ENCODE measurements around the gene ZFYVE28. TPM values are rescaled to one million over a fixed set of nuclear protein-coding genes. Genes with fewer than 3 reads are reported as not detected.

Gene ZFYVE28
- total and polyA plus RNA-seq, 2 of the 8 experiments (the other 6 are each of a cell fraction or from before 2014, with no cell fraction given), result 1.7 to 4.9 TPM

DNA sequence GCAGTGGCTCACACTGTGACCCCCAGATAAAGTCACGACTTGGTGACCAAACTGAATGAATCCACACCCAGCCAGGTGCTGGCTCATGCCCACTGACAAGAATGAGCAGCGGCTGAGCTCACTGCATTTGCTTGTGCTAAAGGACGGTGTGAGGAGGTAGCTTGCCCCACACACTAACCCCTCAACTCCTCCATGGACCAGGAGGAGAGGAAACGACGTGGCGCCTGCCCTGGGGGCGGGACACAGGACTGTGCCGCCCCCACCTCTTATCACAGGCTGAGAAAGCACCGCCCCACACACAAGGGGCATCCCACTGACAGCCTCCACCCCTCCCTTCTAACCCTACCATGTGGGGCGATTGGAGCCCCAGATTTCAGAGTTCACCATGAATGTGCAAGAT, 43.0 kb downstream of the ZFYVE28 start (continued):
- TF ChIP-seq, protein P1, sequence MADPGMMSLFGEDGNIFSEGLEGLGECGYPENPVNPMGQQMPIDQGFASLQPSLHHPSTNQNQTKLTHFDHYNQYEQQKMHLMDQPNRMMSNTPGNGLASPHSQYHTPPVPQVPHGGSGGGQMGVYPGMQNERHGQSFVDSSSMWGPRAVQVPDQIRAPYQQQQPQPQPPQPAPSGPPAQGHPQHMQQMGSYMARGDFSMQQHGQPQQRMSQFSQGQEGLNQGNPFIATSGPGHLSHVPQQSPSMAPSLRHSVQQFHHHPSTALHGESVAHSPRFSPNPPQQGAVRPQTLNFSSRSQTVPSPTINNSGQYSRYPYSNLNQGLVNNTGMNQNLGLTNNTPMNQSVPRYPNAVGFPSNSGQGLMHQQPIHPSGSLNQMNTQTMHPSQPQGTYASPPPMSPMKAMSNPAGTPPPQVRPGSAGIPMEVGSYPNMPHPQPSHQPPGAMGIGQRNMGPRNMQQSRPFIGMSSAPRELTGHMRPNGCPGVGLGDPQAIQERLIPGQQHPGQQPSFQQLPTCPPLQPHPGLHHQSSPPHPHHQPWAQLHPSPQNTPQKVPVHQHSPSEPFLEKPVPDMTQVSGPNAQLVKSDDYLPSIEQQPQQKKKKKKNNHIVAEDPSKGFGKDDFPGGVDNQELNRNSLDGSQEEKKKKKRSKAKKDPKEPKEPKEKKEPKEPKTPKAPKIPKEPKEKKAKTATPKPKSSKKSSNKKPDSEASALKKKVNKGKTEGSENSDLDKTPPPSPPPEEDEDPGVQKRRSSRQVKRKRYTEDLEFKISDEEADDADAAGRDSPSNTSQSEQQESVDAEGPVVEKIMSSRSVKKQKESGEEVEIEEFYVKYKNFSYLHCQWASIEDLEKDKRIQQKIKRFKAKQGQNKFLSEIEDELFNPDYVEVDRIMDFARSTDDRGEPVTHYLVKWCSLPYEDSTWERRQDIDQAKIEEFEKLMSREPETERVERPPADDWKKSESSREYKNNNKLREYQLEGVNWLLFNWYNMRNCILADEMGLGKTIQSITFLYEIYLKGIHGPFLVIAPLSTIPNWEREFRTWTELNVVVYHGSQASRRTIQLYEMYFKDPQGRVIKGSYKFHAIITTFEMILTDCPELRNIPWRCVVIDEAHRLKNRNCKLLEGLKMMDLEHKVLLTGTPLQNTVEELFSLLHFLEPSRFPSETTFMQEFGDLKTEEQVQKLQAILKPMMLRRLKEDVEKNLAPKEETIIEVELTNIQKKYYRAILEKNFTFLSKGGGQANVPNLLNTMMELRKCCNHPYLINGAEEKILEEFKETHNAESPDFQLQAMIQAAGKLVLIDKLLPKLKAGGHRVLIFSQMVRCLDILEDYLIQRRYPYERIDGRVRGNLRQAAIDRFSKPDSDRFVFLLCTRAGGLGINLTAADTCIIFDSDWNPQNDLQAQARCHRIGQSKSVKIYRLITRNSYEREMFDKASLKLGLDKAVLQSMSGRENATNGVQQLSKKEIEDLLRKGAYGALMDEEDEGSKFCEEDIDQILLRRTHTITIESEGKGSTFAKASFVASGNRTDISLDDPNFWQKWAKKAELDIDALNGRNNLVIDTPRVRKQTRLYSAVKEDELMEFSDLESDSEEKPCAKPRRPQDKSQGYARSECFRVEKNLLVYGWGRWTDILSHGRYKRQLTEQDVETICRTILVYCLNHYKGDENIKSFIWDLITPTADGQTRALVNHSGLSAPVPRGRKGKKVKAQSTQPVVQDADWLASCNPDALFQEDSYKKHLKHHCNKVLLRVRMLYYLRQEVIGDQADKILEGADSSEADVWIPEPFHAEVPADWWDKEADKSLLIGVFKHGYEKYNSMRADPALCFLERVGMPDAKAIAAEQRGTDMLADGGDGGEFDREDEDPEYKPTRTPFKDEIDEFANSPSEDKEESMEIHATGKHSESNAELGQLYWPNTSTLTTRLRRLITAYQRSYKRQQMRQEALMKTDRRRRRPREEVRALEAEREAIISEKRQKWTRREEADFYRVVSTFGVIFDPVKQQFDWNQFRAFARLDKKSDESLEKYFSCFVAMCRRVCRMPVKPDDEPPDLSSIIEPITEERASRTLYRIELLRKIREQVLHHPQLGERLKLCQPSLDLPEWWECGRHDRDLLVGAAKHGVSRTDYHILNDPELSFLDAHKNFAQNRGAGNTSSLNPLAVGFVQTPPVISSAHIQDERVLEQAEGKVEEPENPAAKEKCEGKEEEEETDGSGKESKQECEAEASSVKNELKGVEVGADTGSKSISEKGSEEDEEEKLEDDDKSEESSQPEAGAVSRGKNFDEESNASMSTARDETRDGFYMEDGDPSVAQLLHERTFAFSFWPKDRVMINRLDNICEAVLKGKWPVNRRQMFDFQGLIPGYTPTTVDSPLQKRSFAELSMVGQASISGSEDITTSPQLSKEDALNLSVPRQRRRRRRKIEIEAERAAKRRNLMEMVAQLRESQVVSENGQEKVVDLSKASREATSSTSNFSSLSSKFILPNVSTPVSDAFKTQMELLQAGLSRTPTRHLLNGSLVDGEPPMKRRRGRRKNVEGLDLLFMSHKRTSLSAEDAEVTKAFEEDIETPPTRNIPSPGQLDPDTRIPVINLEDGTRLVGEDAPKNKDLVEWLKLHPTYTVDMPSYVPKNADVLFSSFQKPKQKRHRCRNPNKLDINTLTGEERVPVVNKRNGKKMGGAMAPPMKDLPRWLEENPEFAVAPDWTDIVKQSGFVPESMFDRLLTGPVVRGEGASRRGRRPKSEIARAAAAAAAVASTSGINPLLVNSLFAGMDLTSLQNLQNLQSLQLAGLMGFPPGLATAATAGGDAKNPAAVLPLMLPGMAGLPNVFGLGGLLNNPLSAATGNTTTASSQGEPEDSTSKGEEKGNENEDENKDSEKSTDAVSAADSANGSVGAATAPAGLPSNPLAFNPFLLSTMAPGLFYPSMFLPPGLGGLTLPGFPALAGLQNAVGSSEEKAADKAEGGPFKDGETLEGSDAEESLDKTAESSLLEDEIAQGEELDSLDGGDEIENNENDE (IDR thresholded peaks at IDR 0.05; ENCODE audit: insufficient replicate concordance, low read length), result no peak
- TF ChIP-seq POU5F1 (IDR thresholded peaks at IDR 0.05; ENCODE audit: low read depth, low read length) (no peak), CBX5 (IDR thresholded peaks at IDR 0.05; ENCODE audit: low read depth, low read length) (no peak), POLR2A (IDR thresholded peaks at IDR 0.05; ENCODE audit: control extremely low read depth in 1 of 2, low read depth in 2 of 2, low read length in 2 of 2) (no peak), SP4 (IDR thresholded peaks at IDR 0.05; ENCODE audit: low read length) (no peak), NANOG (IDR thresholded peaks at IDR 0.05; ENCODE audit: insufficient read depth, low read depth, low read length, poor library complexity, severe bottlenecking) (no peak), EGR1 (IDR thresholded peaks at IDR 0.05; ENCODE audit: borderline replicate concordance, low read depth, low read length) (no peak)
- TF ChIP-seq, protein P2, sequence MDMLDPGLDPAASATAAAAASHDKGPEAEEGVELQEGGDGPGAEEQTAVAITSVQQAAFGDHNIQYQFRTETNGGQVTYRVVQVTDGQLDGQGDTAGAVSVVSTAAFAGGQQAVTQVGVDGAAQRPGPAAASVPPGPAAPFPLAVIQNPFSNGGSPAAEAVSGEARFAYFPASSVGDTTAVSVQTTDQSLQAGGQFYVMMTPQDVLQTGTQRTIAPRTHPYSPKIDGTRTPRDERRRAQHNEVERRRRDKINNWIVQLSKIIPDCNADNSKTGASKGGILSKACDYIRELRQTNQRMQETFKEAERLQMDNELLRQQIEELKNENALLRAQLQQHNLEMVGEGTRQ (IDR thresholded peaks at IDR 0.05; ENCODE audit: low read length), result no peak

Measured in H1 (cell line).